HCT116 (cell line): ENCODE measurements around the gene TPRG1L. TPM values are rescaled to one million over a fixed set of nuclear protein-coding genes. Genes with fewer than 3 reads are reported as not detected.

Experiments
- CTCF ChIP-seq, 3 experiments: fragments of 200-600 bp in 1 of 3; sonication (generic) in 1 of 3; IDR thresholded peaks in 2 of 3; conservative IDR thresholded peaks in 1 of 3; 2 replicates each; pipeline ENCODE4 v1.5.1; 2012 to 2017; ENCODE audit warnings: low read depth in 2 of 3, low read length in 2 of 3, antibody characterized with exemption in 1 of 3, borderline replicate concordance in 1 of 3, control low read depth in 1 of 3, mild to moderate bottlenecking in 1 of 3, mixed read lengths in 1 of 3, mixed run types in 1 of 3, moderate library complexity in 1 of 3; ENCODE audit not compliant: insufficient read depth in 1 of 3
- POLR2AphosphoS5 ChIP-seq: IDR thresholded peaks from 2 replicates; pipeline ENCODE4 v1.6.1; 2011; ENCODE audit warnings: mild to moderate bottlenecking, low read depth, low read length, moderate library complexity
- RAD21 ChIP-seq: IDR thresholded peaks from 2 replicates; pipeline ENCODE4 v1.6.1; 2012; ENCODE audit warnings: low read depth, mild to moderate bottlenecking
- REST ChIP-seq: IDR thresholded peaks from 2 replicates; pipeline ENCODE4 v1.6.1; 2012; ENCODE audit warnings: low read depth
- ZBTB33 ChIP-seq: IDR thresholded peaks from 2 replicates; pipeline ENCODE4 v1.6.1; 2011; ENCODE audit warnings: mild to moderate bottlenecking, low read length, moderate library complexity; ENCODE audit not compliant: insufficient replicate concordance; ENCODE audit errors: extremely low read depth
- total RNA-seq: library from RNA; stranded (reverse); gene quantifications from one replicate; pipeline ENCODE4 v1.2.1, GENCODE V29; 2021; ENCODE audit not compliant: unreplicated experiment

TPRG1L gene
- total RNA-seq, 1 experiment from 2014 or later: 25.6 TPM

GRCh38 chr1:3593745-3594144, 31.1 kb upstream of the TPRG1L start (continued):
- no peak for TF ChIP-seq CTCF (IDR thresholded peaks at IDR 0.05 in 2 of 3, conservative IDR thresholded peaks at IDR 0.05 in 1 of 3; ENCODE audit: borderline replicate concordance in 1 of 3, insufficient read depth in 1 of 3, low read depth in 2 of 3, low read length in 2 of 3)
- TF ChIP-seq RAD21: no peak
- no peak for TF ChIP-seq ZBTB33
- no peak for TF ChIP-seq POLR2AphosphoS5
- no peak for TF ChIP-seq REST
- TF ChIP-seq, all 23 proteins: peak for 0
